Tibial artery (tissue), 4 donors: ENCODE results near the gene VPS13A.

ENCODE experiments used
- DNase-seq, 2 donors: peaks; one replicate each; pipeline ENCODE4 v3.0.0-alpha.2; 2019
- H3K27ac ChIP-seq, 2 donors: fragments of 200-600 bp; sonication (generic) in 1 of 2; 1 replicate in 1 of 2; 2 replicates in 1 of 2; pipeline ENCODE4 v1.5.1; 2018 to 2019; ENCODE audit warnings: mild to moderate bottlenecking in 1 of 2
- H3K27me3 ChIP-seq, 2 donors: fragments of 200-600 bp; sonication (generic) in 1 of 2; one replicate each; pipeline versions ENCODE4 v1.5.1 to v1.6.0; 2016 to 2019
- H3K36me3 ChIP-seq, 3 donors: fragments of 200-600 bp; sonication (generic) in 2 of 3; one replicate each; pipeline ENCODE4 v1.5.1; 2016 to 2019; ENCODE audit warnings: mild to moderate bottlenecking in 2 of 3
- H3K4me1 ChIP-seq, 4 donors: fragments of 200-600 bp; sonication (generic) in 2 of 4; 1 replicate in 3 of 4; 2 replicates in 1 of 4; pipeline ENCODE4 v1.5.1; 2016 to 2019
- H3K4me3 ChIP-seq, 2 donors: fragments of 200-600 bp; sonication (generic) in 1 of 2; 1 replicate in 1 of 2; 2 replicates in 1 of 2; pipeline ENCODE4 v1.5.1; 2018 to 2019; ENCODE audit warnings: mild to moderate bottlenecking in 2 of 2
- H3K9me3 ChIP-seq, 3 donors: fragments of 200-600 bp; sonication (generic) in 1 of 3; one replicate each; pipeline ENCODE4 v1.5.1; 2016 to 2019
- CTCF ChIP-seq, 2 experiments: fragments of 200-600 bp in 1 of 2; fragments of 450-650 bp in 1 of 2; IDR thresholded peaks; one replicate each; pipeline ENCODE4 v1.5.1; 2017 to 2019; ENCODE audit warnings: antibody characterized with exemption in 2 of 2, mild to moderate bottlenecking in 1 of 2, moderate library complexity in 1 of 2
- intact Hi-C: fragments of 100-400 bp; cut with DNase I; formaldehyde crosslinking; loops from one replicate; pipeline ENCODE4 v1.15.0; 2023; ENCODE audit warnings: low total_unique reads

Gene VPS13A

GRCh38 chr9:77161966-77162365 is 15.4 kb upstream of the VPS13A start:
- Histone ChIP-seq H3K36me3 (no peaks in the 10 kb centered on the region), H3K27me3 (no peaks in the 10 kb centered on the region), H3K27ac (no peak overlapping the region), H3K9me3 (no peaks in the 10 kb centered on the region), H3K4me3 (no peak overlapping the region), H3K4me1 (peaks cover 0 to 6% (median 0%) of the 10 kb centered on the region in 4 donors)
- DNase-seq: no peak
- TF ChIP-seq CTCF (IDR thresholded peaks at IDR 0.05): no peak
- intact Hi-C loops: no loop called here

DNA sequence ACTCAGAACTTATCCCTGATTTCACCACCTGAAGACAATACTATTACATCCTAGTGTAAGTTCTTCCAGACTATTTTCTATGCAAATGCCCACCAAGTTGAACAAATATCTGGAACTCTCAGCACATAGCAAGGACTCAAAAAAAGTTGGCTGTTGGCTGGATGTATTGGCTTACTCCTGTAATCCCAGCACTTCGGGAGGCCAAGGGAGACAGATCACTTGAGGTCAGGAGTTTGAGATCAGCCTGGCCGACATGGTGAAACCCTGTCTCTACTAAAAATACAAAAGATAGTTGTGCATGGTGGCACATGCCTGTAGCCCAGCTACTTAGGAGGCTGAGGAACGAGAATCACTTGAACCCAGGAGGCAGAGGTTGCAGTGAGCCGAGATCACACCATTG is 15.0 kb upstream of the VPS13A start:
- no peaks in the 10 kb centered on the region for H3K36me3 ChIP-seq
- TF ChIP-seq CTCF (IDR thresholded peaks at IDR 0.05): no peak
- DNase-seq: no peak
- H3K4me1 ChIP-seq: peaks cover 0 to 6% (median 0%) of the 10 kb centered on the region in 4 donors
- no peaks in the 10 kb centered on the region for H3K9me3 ChIP-seq
- no peak overlapping the region for H3K27ac ChIP-seq
- H3K4me3 ChIP-seq: no peak overlapping the region
- H3K27me3 ChIP-seq: no peaks in the 10 kb centered on the region
- intact Hi-C loops: no loop called here

GRCh38 chr9:77163884-77164283 is 13.4 kb upstream of the VPS13A start:
- no peaks in the 10 kb centered on the region for H3K27me3 ChIP-seq
- H3K36me3 ChIP-seq: no peaks in the 10 kb centered on the region
- no peaks in the 10 kb centered on the region for H3K9me3 ChIP-seq
- no peak for TF ChIP-seq CTCF (IDR thresholded peaks at IDR 0.05)
- peaks cover 0 to 6% (median 0%) of the 10 kb centered on the region in 4 donors for H3K4me1 ChIP-seq
- intact Hi-C loops: no loop called here
- no peak for DNase-seq
- no peak overlapping the region for H3K27ac ChIP-seq
- no peak overlapping the region for H3K4me3 ChIP-seq

DNA sequence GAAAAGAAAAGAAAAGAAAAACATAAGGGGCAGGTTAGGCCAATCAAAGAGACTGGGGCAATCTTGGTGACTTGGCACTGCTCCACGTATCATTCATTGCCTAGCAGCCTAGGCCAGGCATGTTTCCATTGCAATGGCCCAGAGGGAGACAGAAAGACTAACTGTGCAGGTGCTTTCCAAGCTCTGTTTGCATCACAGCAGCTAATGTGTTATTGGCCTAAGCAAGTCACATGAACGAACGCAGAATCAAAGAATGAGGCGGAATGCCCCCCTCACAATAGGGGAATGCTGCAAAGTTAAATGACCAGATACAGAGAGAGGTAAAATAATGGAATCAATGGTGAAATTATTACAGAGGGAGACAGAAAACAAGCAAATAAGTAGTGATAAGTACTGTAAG is 11.1 kb upstream of the VPS13A start:
- H3K27ac ChIP-seq: no peak overlapping the region
- DNase-seq: no peak
- intact Hi-C loops: no loop called here

GRCh38 chr9:77170991-77171699 is 6.2 kb upstream of the VPS13A start:
- intact Hi-C loops: no loop called here
- no peak for DNase-seq
- H3K27me3 ChIP-seq: no peaks in the 10 kb centered on the region
- no peaks in the 10 kb centered on the region for H3K9me3 ChIP-seq
- H3K4me3 ChIP-seq: no peak overlapping the region
- TF ChIP-seq CTCF (IDR thresholded peaks at IDR 0.05): no peak
- H3K4me1 ChIP-seq: no peaks in the 10 kb centered on the region
- H3K27ac ChIP-seq: no peak overlapping the region
- H3K36me3 ChIP-seq: no peaks in the 10 kb centered on the region

More for the DNA sequence above, 11.1 kb upstream of the VPS13A start:
- no peaks in the 10 kb centered on the region for H3K9me3 ChIP-seq
- H3K27me3 ChIP-seq: no peaks in the 10 kb centered on the region
- no peak for TF ChIP-seq CTCF (IDR thresholded peaks at IDR 0.05)
- H3K4me3 ChIP-seq: no peak overlapping the region
- peaks cover 0 to 6% (median 0%) of the 10 kb centered on the region in 4 donors for H3K4me1 ChIP-seq
- H3K36me3 ChIP-seq: no peaks in the 10 kb centered on the region
